Lower leg skin (tissue), 3 donors: Measurements from ENCODE around the gene CCDC63.

Experiments
- CTCF ChIP-seq, 3 donors: fragments of 450-650 bp; IDR thresholded peaks; one replicate each; pipeline ENCODE4 v1.5.1; 2016; ENCODE audit warnings: antibody characterized with exemption in 3 of 3, mild to moderate bottlenecking in 3 of 3, moderate library complexity in 2 of 3
- POLR2A ChIP-seq, 2 donors: fragments of 450-650 bp; IDR thresholded peaks; one replicate each; pipeline ENCODE4 v1.6.1; 2016 to 2017; ENCODE audit warnings: antibody characterized with exemption in 2 of 2, mild to moderate bottlenecking in 1 of 2, moderate library complexity in 1 of 2

DNA sequence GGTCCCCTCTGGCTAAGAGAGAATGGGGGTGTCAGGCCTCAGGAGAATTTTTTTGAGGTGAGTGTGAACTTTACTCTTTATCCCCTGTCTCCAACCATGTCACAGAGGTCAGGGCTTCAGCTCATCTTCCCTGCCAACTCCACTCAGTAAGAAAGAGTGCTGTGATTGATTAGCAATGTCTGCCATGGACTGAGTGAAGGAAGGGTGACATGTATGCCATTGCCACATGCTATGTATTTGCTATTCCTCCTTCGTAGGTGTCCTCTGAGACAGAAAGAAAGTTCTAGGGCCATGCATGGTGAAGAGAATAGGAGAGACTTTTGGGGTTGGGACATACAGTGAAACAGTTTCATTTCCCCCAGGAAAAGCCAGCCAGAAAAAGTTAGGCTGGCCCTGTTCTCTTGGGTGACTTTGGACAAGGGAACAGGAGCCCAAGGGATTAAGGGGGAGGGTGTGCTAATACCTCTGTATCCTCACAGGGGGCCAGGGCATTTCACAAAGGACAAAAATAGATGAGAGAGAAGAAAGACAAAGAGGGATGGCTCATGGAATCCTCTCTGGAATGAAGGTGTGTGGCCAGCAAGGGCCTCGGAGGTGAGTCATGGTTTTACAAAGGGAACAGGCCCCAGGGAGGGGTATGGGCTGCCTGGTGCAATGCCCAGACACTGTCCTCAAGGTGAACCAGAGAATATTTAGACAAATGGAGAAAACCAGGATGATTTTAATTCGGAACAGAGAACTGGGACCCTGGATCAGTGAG is 87.5 kb downstream of the CCDC63 start:
- no peak for TF ChIP-seq POLR2A (IDR thresholded peaks at IDR 0.05)
- TF ChIP-seq CTCF (IDR thresholded peaks at IDR 0.05) = no peak
